GM12865 (cell line): Measurements from ENCODE around the gene PRG3.

Experiments
- DNase-seq: peaks from one replicate; pipeline ENCODE4 v3.0.0; 2010; ENCODE audit warnings: low read depth
- H3K4me3 ChIP-seq: 2 replicates; pipeline ENCODE4 v1.5.1; 2011; ENCODE audit warnings: mild to moderate bottlenecking, low read depth, low read length, control low read depth
- TF ChIP-seq, protein P1 (sequence below): IDR thresholded peaks from 2 replicates; pipeline ENCODE4 v1.5.1; 2011; ENCODE audit warnings: low read length, control low read depth, low read depth, inconsistent platforms; ENCODE audit not compliant: insufficient read depth; ENCODE audit errors: missing control alignments

The PRG3 gene, protein sequence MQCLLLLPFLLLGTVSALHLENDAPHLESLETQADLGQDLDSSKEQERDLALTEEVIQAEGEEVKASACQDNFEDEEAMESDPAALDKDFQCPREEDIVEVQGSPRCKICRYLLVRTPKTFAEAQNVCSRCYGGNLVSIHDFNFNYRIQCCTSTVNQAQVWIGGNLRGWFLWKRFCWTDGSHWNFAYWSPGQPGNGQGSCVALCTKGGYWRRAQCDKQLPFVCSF

DNA sequence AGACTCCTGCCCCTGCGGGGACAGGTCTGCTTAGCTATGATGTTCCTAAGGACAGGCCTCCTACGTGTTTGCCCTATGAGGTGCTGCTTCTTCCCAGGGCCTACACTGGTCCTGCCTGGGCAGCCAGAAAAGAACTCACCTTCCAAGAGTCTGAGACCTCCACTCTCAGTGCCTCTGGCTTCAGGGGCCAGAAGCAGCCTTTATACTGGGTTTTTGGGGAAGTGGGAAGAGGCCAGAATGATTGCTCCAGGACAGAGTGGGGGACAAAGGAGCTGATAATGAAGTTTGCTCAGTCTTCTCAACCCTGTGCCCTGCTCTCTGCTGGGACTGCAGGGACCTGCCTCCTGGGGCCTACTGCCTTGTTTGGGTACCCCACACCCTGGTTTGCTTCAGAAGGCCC, at the start of gene PRG3:
PRG3 (minus strand) TSS at position 176 of the 400 bp plus-strand sequence. CDS start 442 bp downstream, outside the sequence.
- no peak within 1 kb of the TSS for H3K4me3 ChIP-seq
- TF ChIP-seq, protein P1, sequence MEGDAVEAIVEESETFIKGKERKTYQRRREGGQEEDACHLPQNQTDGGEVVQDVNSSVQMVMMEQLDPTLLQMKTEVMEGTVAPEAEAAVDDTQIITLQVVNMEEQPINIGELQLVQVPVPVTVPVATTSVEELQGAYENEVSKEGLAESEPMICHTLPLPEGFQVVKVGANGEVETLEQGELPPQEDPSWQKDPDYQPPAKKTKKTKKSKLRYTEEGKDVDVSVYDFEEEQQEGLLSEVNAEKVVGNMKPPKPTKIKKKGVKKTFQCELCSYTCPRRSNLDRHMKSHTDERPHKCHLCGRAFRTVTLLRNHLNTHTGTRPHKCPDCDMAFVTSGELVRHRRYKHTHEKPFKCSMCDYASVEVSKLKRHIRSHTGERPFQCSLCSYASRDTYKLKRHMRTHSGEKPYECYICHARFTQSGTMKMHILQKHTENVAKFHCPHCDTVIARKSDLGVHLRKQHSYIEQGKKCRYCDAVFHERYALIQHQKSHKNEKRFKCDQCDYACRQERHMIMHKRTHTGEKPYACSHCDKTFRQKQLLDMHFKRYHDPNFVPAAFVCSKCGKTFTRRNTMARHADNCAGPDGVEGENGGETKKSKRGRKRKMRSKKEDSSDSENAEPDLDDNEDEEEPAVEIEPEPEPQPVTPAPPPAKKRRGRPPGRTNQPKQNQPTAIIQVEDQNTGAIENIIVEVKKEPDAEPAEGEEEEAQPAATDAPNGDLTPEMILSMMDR, result no peak
- no peak for DNase-seq

DNA sequence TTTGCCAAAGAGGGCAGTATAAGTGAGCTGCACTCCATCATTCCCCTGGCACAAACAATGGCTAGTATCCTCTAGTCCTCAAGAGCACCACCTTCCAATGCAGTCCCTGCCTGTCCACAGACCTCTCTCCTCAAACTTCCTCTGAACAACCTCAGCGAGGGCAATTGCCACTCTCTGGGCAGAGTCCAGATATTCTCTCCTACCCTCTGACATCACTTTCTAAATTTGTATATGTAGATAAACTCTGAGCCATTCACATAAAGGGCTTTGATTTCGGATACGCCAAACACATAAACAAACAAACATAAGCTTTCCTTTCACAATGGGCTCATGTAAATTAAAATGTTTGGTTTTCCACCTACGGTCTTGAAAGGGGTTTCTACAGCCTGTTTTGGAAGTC, 49.0 kb upstream of the PRG3 start:
- no peak for DNase-seq
- H3K4me3 ChIP-seq, result no peak overlapping the region
- TF ChIP-seq, protein P1, result no peak

DNA sequence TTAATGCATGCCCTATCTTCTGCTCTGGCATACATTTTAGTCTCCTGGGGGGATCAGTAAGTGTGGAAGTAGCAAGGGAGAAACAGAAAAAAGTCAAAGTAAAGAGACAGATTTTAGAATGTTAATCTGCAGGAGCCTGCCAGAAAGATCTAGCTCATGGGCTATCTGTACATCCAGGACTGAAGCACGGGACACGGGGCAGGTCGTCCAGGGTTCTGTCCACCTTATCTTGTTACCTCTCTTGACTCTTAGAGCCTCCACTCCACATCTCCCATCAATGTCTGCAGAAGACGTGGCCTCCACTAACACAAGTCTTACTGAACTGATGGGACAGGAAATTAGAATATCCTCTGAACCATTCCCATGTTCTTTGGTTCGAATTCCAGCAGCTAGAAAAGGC, 47.7 kb upstream of the PRG3 start:
- TF ChIP-seq, protein P1, result no peak
- DNase-seq, result no peak
- no peak overlapping the region for H3K4me3 ChIP-seq

DNA sequence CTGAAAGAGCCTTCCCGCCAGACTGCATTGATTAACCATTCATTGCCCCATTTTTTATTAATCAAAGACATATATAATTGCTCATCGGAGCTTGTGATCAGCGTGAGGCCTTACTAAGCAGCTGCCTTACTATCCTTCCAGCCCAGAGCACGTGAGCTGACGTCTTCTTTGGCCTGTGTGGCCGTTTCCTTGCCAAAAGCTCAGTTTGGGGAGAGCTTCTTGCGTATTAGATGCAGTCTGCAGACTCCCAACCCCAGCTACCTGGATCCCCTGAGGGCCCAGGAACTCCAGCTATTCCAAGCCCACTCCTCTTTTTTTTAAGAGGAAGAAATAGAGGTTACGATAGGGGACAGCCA, 46.8 kb upstream of the PRG3 start:
- TF ChIP-seq, protein P1, result no peak
- no peak for DNase-seq
- no peak overlapping the region for H3K4me3 ChIP-seq

DNA sequence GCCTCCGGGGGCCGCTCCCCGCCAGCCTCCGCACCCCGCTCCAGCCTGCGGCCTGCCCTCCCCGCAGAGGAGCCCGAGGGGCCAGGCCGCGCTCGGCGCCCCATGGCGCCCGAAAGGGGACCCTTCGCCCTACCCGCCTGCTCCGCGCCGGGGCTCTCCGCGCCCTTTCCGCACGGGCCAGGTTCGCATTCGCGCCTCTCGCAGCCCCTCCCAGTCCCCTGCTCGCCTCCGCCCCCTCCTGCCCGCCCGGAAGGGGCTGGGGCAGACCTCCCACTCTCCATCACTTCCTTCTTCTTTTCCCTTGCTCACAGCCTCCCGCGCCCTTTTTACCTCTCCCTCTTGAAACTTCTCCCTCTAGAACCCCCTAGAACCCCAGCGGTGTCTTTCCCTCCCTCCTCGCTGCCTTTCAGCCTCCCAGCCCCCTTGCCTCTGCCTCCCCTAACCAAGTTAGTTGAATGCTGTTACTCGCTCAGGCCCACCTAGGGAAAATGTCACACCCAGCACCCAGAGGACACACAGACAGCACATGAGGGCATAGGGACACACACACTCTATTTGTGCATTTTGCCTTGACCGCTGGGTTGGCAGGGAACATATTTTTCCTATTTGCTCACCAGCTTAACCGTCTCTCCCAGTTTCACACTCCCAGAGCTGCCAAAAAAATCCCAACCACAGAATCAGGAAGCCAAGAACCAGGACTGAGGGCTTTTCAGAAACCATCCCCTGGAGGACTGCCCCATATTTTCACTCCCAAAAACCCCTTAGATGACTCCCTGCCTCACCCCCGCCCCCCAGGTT, 46.2 kb upstream of the PRG3 start, which contains the start of gene SLC43A3:
SLC43A3 (minus strand) TSS at position 193 of the 798 bp plus-strand sequence. CDS start 949 bp downstream, outside the sequence.
- TF ChIP-seq, protein P1, result no peak
- DNase-seq, result peak; percentile 89
- peak within 1 kb of the TSS; percentile 71 for H3K4me3 ChIP-seq

DNA sequence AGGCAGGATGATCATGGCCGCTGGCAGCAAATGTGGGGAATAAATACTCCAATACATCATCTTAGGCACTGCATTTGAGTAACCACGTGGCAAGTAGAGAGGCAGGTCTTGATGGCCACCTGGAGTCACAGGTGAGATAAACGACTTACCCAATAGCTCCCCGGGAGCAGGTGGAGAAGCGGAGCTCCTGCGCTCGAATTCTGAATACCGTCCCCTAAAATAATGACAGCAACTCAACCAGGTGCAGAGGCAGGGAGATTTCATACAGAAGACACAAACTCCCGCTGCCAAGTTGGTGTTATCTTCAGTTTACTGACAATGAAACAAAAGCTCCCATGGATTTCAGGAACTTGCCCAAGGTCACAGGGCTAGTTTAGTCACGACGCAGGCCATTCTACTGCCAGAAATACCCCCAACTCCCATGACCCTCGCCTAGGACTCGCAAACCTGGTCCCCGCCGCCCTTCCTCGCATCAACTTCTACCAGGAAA, 45.5 kb upstream of the PRG3 start:
- peak overlapping the region; percentile 71 for H3K4me3 ChIP-seq
- peak; percentile 59 for DNase-seq
- TF ChIP-seq, protein P1, result no peak
